Natural killer cell (primary cell): ENCODE data around the gene HTR4. TPM values are rescaled to one million over a fixed set of nuclear protein-coding genes. Genes with fewer than 3 reads are reported as not detected.

Experiments
- ATAC-seq, 3 donors: fragments of 150-1000 bp in 2 of 3; fragments of 200-7000 bp in 1 of 3; cut with Tn5 transposase; 1 replicate in 1 of 3; 2 replicates in 2 of 3; pipeline ENCODE4 v1.10.0; 2021; ENCODE audit warnings: mild to moderate bottlenecking in 2 of 3, moderate library complexity in 2 of 3
- DNase-seq, 2 donors: peaks; one replicate each; pipeline versions ENCODE4 v3.0.0 to v3.0.0-alpha.2; 2013 to 2021; ENCODE audit warnings: mixed read lengths in 1 of 2
- H3K27ac ChIP-seq: one replicate; pipeline ENCODE4 v1.5.1; 2013; ENCODE audit warnings: mild to moderate bottlenecking, low read length
- H3K27me3 ChIP-seq: one replicate; pipeline ENCODE4 v1.6.1; 2013; ENCODE audit warnings: low read length; ENCODE audit not compliant: control insufficient read depth, insufficient read depth
- H3K36me3 ChIP-seq: one replicate; pipeline ENCODE4 v1.6.1; 2013; ENCODE audit warnings: low read length; ENCODE audit not compliant: control insufficient read depth, insufficient read depth
- H3K4me1 ChIP-seq: one replicate; pipeline ENCODE4 v1.6.1; 2013; ENCODE audit warnings: low read length; ENCODE audit not compliant: control insufficient read depth, insufficient read depth
- H3K4me3 ChIP-seq: one replicate; pipeline ENCODE4 v1.5.1; 2013; ENCODE audit warnings: low read length
- H3K9me3 ChIP-seq: one replicate; pipeline ENCODE4 v1.6.1; 2013; ENCODE audit warnings: low read length; ENCODE audit not compliant: control insufficient read depth, insufficient read depth
- H3K27ac Mint-ChIP-seq, 2 donors: one replicate each; pipeline ENCODE4 v1.8.0; 2022; ENCODE audit warnings: mild to moderate bottlenecking in 2 of 2, mixed read lengths in 2 of 2, moderate library complexity in 1 of 2
- H3K27me3 Mint-ChIP-seq, 2 donors: one replicate each; pipeline ENCODE4 v1.8.0; 2022; ENCODE audit warnings: low read depth in 2 of 2, mixed read lengths in 2 of 2
- H3K36me3 Mint-ChIP-seq: one replicate; pipeline ENCODE4 v1.8.0; 2022; ENCODE audit warnings: mixed read lengths
- H3K4me1 Mint-ChIP-seq, 2 donors: one replicate each; pipeline ENCODE4 v1.8.0; 2022; ENCODE audit warnings: mixed read lengths in 2 of 2
- H3K4me3 Mint-ChIP-seq: one replicate; pipeline ENCODE4 v1.8.0; 2022; ENCODE audit warnings: mild to moderate bottlenecking, moderate library complexity, mixed read lengths
- H3K9me3 Mint-ChIP-seq, 2 donors: one replicate each; pipeline ENCODE4 v1.8.0; 2022; ENCODE audit warnings: mixed read lengths in 2 of 2
- CTCF ChIP-seq: fragments of 200-600 bp; IDR thresholded peaks from one replicate; pipeline ENCODE4 v1.8.0; 2022; ENCODE audit warnings: antibody characterized with exemption
- WGBS: methylation state at CpG from one replicate; pipeline ENCODE4 v1.1.7; 2013; ENCODE audit warnings: missing lambda C conversion rate; ENCODE audit not compliant: insufficient coverage; 5-methylcytosine and 5-hydroxymethylcytosine counted together
- intact Hi-C: fragments of 100-400 bp; cut with micrococcal nuclease; formaldehyde crosslinking; loops from one replicate; pipeline ENCODE4 v1.14.2; 2022
- total RNA-seq, 4 donors: library from RNA; stranded (reverse); fragments of 120-200 nt in 1 of 4; gene quantifications; one replicate each; pipeline versions ENCODE4 v1.2.3 to v1.2.4, GENCODE V29; 2013 to 2022

HTR4 gene
- total RNA-seq, 3 donors from 2014 or later (not counting 1 experiment from before 2014, with no cell fraction given), result not detected

- Mint-ChIP-seq H3K4me3 (no peak overlapping the region), H3K9me3 (peaks cover 2 to 3% of the 10 kb centered on the region in 2 donors), H3K27me3 (peaks cover 19 to 21% of the 10 kb centered on the region in 2 donors), H3K4me1 (no peaks in the 10 kb centered on the region), H3K27ac (no peak overlapping the region), H3K36me3 (peaks cover 15% of the 10 kb centered on the region)
- Histone ChIP-seq H3K27ac (no peak overlapping the region), H3K4me3 (no peak overlapping the region), H3K9me3 (no peaks in the 10 kb centered on the region), H3K27me3 (peaks cover 2% of the 10 kb centered on the region), H3K36me3 (no peaks in the 10 kb centered on the region), H3K4me1 (no peaks in the 10 kb centered on the region)
- no peak for TF ChIP-seq CTCF
- intact Hi-C loops, result no loop called here
- ATAC-seq (no peak), DNase-seq (no peak)
- no CpG with 5 or more reads among the region's 1 CpG for WGBS
Measured at GRCh38 chr5:148690945-148691344, 36.6 kb upstream of the HTR4 start.

DNA sequence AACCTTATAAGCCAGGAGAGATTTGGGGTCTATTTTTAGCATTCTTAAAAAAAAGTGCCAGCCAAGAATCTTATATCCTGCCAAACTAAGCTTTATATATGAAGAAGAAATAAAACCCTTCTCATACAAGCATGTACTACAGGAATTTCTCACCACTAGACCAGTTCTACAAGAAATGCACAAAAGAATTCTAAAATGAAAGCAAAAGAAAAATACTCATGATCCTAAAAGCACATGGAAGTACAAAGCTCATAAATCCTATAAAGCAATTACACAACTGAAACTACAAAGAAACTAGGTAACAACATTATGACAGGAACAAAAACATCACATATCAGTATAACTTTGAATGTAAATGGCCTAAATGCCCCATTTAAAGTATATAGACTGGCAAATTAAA is 34.5 kb upstream of the HTR4 start:
- no peaks in the 10 kb centered on the region for H3K4me1 ChIP-seq
- no peak overlapping the region for H3K27ac ChIP-seq
- no peaks in the 10 kb centered on the region for H3K36me3 ChIP-seq
- H3K9me3 ChIP-seq, result no peaks in the 10 kb centered on the region
- H3K4me3 ChIP-seq, result no peak overlapping the region
- Mint-ChIP-seq H3K27me3 (peaks cover 17 to 18% of the 10 kb centered on the region in 2 donors), H3K4me1 (no peaks in the 10 kb centered on the region), H3K4me3 (no peak overlapping the region), H3K36me3 (peaks cover 15% of the 10 kb centered on the region), H3K9me3 (peaks cover 2 to 3% of the 10 kb centered on the region in 2 donors), H3K27ac (no peak overlapping the region)
- intact Hi-C loops, result no loop called here
- H3K27me3 ChIP-seq, result peaks cover 2% of the 10 kb centered on the region
- no peak for TF ChIP-seq CTCF
- ATAC-seq (no peak), DNase-seq (no peak)

- H3K4me1 ChIP-seq, result no peaks in the 10 kb centered on the region
Measured at GRCh38 chr5:148687871-148688270, 33.5 kb upstream of the HTR4 start.

More at GRCh38 chr5:148687871-148688270, 33.5 kb upstream of the HTR4 start:
- WGBS, result 100% methylated on average over 1 of the region's 2 CpGs
- Mint-ChIP-seq H3K9me3 (peaks cover 2 to 3% of the 10 kb centered on the region in 2 donors), H3K4me3 (no peak overlapping the region), H3K4me1 (no peaks in the 10 kb centered on the region), H3K36me3 (peaks cover 15% of the 10 kb centered on the region), H3K27ac (no peak overlapping the region), H3K27me3 (peaks cover 17 to 19% of the 10 kb centered on the region in 2 donors)
- Histone ChIP-seq H3K4me3 (no peak overlapping the region), H3K36me3 (no peaks in the 10 kb centered on the region), H3K27me3 (peaks cover 2% of the 10 kb centered on the region), H3K27ac (no peak overlapping the region), H3K9me3 (no peaks in the 10 kb centered on the region)
- DNase-seq (no peak), ATAC-seq (no peak)
- intact Hi-C loops, result no loop called here
- TF ChIP-seq CTCF, result no peak
